HG02970 (cell line): ENCODE results near the gene SLC10A3.

Source experiments
- ATAC-seq: cut with Tn5 transposase; IDR thresholded peaks from one replicate; pipeline ENCODE4 v1.9.1; 2021; ENCODE audit warnings: mild to moderate bottlenecking, moderate library complexity, moderate number of reproducible peaks; ENCODE audit not compliant: unreplicated experiment, low FRiP score

The SLC10A3 gene

GRCh38 chrX:154485150-154486051 is 5.0 kb downstream of the SLC10A3 start:
- no peak for ATAC-seq

GRCh38 chrX:154484255-154485149 is 5.9 kb downstream of the SLC10A3 start:
- ATAC-seq: no peak

- no peak for ATAC-seq
Measured at GRCh38 chrX:154483325-154483724, 7.1 kb downstream of the SLC10A3 start.

- ATAC-seq: no peak
Measured at GRCh38 chrX:154482786-154483185, 7.6 kb downstream of the SLC10A3 start.

GRCh38 chrX:154481911-154482601 is 8.4 kb downstream of the SLC10A3 start:
- no peak for ATAC-seq

- no peak for ATAC-seq
Measured at GRCh38 chrX:154481195-154481594, 9.2 kb downstream of the SLC10A3 start.

- ATAC-seq: peak; percentile 74
Measured at GRCh38 chrX:154478728-154479622, 11.5 kb downstream of the SLC10A3 start, which contains the start of gene LAGE3. Gene LAGE3 (minus strand): TSS chrX:154479281. CDS start chrX:154478915, 366 bp downstream.

GRCh38 chrX:154477891-154478477 is 12.4 kb downstream of the SLC10A3 start:
- no peak for ATAC-seq

- ATAC-seq: no peak
Measured at GRCh38 chrX:154476821-154477220, 13.6 kb downstream of the SLC10A3 start.

GRCh38 chrX:154473683-154474082 is 16.7 kb downstream of the SLC10A3 start:
- no peak for ATAC-seq

GRCh38 chrX:154472685-154473632 is 17.5 kb downstream of the SLC10A3 start:
- ATAC-seq: no peak

- ATAC-seq: no peak
Measured at GRCh38 chrX:154471839-154472684, 18.4 kb downstream of the SLC10A3 start.

GRCh38 chrX:154470914-154471568 is 19.4 kb downstream of the SLC10A3 start:
- no peak for ATAC-seq

- no peak for ATAC-seq
Measured at GRCh38 chrX:154470434-154470833, 20.0 kb downstream of the SLC10A3 start.

- ATAC-seq: no peak
Measured at GRCh38 chrX:154469880-154470279, 20.5 kb downstream of the SLC10A3 start.

- no peak for ATAC-seq
Measured at GRCh38 chrX:154469114-154469513, 21.3 kb downstream of the SLC10A3 start.

- no peak for ATAC-seq
Measured at GRCh38 chrX:154468217-154468616, 22.2 kb downstream of the SLC10A3 start.
